ENCODE data around the gene APCS.

Gene APCS

DNA sequence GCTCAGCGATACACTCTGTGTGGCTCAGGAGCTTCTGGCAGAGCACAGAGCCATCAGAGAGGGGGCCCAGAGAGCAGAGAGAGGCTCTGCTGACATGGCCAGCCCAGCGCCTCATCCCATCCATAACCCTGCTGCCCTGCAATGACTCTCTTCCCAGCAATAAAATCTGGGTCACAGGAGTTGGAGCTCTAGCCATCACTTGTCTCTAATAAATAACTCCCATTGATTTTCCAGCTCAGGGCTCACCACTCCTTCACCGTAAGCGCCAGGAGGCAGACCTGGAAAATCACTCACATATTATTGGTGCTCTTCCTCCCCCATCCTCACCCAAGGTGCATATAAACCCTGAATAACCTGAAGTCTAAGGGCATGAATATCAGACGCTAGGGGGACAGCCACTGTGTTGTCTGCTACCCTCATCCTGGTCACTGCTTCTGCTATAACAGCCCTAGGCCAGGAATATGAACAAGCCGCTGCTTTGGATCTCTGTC lies at the start of gene APCS:
TSS of gene APCS (plus strand) at position 366 of the 491 bp plus-strand sequence. CDS start at position 462, 96 bp downstream.
- in situ Hi-C loops (cut with MboI; ENCODE audit: low sequenced_read_pairs) = no loop called here

DNA sequence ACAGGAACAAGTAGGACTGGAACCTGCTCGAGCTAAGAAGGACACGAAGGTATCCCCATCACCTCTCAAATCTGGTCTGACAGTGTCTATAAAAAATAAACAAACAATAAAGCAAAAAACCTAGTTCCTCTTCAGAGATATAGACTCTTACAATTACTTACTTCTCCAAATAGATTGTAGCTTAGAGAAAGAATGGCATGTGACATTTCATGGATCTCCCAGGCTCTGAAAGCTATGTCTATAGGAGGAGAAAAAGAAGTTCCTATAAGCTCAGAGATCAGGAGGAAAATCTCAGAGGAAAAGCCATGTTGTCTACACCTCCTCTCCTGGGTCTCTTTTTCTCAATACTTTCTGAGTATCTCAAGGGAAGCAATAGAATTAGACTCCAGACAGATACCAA lies 39.5 kb upstream of the APCS start:
- in situ Hi-C loops (cut with MboI; ENCODE audit: low sequenced_read_pairs) = no loop called here

GRCh38 chr1:159554261-159554660 lies 33.4 kb upstream of the APCS start:
- in situ Hi-C loops (cut with MboI; ENCODE audit: low sequenced_read_pairs) = no loop called here

DNA sequence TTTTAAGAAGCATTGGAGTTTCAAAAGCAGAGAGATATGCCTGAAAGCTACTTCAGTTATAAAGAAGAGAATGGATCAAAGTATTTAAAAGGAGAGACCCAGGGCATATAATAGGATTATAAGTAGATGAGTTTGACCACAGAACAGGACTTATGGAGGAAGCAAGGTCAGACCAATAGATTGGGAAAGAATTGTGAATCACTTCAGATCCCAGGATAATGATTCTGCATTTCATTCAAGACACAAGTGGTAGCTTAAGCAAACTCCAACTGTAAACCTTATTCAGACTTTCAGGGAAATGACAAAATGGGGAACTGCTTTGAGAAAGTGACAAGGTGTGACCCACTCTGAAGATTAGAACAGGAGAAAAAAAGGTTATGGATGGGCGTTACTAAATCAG lies 32.9 kb upstream of the APCS start:
- in situ Hi-C loops (cut with MboI; ENCODE audit: low sequenced_read_pairs) = no loop called here

GRCh38 chr1:159556931-159557369 lies 30.7 kb upstream of the APCS start:
- in situ Hi-C loops (cut with MboI; ENCODE audit: low sequenced_read_pairs) = no loop called here

GRCh38 chr1:159560599-159560998 lies 27.0 kb upstream of the APCS start:
- in situ Hi-C loops (cut with MboI; ENCODE audit: low sequenced_read_pairs) = no loop called here

DNA sequence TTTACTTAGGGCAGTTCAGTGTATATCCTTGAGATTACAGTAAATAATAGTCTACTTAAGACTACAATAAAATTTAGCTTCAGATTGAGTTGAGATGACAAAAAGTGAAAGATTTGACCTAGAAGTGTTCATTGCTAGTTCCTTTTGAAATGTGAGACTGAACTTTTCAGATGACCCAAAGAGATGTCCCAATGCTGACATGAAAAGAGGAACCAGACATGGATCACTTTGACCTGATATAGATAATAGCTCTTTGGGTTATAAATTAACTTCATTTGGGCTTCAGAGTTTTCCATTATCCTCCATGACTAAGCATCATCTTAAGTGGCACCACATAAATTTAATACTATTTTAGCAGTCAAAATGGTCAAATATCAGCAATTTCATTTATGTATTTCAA lies 26.1 kb upstream of the APCS start:
- in situ Hi-C loops (cut with MboI; ENCODE audit: low sequenced_read_pairs) = no loop called here

DNA sequence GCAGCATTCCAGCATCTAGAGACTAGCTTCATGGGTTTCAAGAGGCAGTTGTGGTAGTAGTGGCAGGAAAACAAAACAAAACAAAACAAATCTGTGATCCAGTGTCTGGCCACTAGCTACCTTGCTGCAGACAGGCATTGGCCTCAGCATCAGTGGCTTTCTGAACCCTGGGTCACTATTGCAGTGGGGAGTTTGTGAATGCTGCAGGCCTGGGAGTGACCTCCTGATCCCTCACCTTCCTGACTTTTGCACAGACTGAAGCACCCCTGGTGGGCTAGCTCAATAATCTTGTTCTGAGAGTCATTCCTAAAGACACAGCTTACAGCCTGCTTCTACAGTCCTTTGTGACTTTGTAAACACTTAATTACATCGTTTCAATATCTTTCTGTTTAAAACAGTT lies 24.9 kb upstream of the APCS start:
- in situ Hi-C loops (cut with MboI; ENCODE audit: low sequenced_read_pairs) = no loop called here

GRCh38 chr1:159577446-159577845 lies 10.2 kb upstream of the APCS start:
- in situ Hi-C loops (cut with MboI; ENCODE audit: low sequenced_read_pairs) = no loop called here

DNA sequence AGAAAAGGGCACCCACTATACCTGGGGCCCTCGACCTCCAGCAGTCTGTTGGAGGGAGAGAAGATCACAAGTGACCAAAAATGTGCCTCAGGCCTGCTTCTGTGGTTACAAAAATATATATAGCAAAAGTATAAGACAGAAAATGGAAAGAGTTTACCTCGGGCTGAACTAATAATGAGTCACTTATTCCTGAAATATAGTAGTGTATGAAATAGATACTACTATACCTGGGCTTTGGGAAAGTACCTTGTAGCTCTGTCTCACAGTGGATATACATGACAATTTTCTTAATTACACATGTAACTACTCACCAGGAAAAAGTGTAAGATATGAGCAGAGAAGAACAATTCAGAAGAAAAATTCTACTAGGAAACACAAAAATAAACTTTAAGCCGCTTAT lies 7.3 kb upstream of the APCS start:
- in situ Hi-C loops (cut with MboI; ENCODE audit: low sequenced_read_pairs) = no loop called here

DNA sequence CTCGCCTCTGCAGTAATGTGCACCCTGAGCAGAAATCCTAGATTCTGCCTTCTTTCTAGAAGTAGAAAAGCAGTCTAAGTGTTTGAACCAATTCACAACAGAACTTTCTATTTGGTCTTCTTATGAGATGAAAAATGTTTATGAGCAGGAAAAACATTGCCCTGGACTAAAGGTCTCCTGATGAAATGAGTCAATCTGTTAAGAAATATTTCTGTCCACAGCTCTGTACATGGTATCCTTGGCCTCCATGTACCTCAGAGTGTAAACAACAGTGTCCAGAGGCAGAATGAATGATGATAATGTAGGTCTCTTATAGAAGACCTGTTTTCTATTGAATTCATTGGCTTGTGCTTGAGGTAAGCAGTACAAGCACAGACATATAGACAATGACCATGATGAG lies 6.2 kb upstream of the APCS start:
- in situ Hi-C loops (cut with MboI; ENCODE audit: low sequenced_read_pairs) = no loop called here

DNA sequence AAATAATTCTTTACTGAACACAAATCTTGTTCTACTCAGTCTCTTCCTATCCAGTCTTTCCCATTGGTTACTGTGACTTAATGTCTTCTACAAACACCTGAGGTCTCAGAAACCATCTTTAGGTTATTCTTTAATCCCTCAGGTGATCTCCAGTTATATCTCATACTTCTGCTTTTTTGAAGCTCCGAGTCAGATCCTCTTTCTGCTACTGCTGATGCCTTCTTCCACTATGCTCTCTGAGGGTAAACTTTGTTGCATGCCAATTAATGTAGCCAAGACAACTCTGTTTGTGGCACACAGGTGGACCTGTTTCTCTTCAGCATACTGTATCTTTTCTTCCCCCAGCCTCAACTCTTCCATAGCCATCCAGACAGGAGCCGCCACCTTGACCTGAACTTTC lies 3.1 kb upstream of the APCS start:
- in situ Hi-C loops (cut with MboI; ENCODE audit: low sequenced_read_pairs) = no loop called here

- in situ Hi-C loops (cut with MboI; ENCODE audit: low sequenced_read_pairs) = no loop called here
These were observed 4.4 kb downstream of the APCS start for GRCh38 chr1:159591981-159592380.

DNA sequence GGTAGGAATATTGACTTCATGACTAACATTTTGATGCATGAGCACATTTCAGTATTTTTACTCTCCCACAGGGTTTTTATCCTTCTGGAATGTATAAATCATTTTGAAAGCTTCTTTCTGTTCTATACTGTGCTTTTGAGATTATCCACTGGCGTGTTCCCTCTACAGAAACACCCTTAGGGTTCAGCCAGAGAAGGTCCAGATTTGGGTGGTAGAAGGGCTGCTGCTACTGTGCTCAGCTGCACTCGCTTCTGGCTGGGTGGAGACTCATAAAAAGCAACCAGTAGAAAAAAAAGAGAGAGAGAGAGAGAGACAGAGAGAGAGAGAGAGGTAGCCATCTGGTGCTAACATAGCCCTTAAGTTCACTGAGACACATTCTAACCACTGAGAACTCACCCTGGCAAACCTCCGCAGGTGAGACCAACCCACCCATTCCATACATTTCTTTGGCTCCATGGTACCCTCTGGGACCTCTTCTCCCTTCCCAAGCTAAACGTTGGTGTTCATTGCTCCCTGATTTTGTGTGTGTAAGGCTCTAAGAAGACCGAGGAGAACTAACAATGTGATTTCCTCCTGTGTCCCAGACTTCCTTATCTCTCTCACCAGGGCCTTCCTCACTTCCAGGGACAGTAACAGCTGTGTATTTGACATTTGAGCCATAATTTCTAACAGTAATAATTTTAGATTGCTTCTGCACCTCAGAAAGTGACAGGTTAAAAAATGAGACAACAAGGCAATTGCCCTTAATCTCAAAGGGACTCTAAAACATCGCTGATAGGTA lies 7.2 kb downstream of the APCS start:
- in situ Hi-C loops (cut with MboI; ENCODE audit: low sequenced_read_pairs) = no loop called here

GRCh38 chr1:159598196-159598595 lies 10.6 kb downstream of the APCS start:
- in situ Hi-C loops (cut with MboI; ENCODE audit: low sequenced_read_pairs) = no loop called here

DNA sequence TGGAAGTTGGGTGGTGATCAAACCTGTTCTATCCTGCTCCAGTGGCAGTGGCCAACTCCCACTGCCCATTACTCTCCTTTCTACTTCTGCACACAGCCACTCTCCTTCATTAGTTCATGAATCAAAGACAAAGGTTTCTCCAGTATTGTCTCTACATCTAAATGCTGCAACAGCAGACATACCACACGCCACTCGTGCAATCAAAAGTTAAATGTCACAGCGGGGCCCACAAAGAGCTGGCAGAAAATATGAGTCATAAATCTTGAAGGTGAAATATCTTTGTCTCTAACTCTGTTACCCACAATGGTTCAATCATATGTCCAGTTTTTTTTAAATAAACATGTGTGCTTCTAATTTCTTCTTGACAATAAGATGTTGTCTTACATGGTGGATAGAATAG lies 13.3 kb downstream of the APCS start:
- in situ Hi-C loops (cut with MboI; ENCODE audit: low sequenced_read_pairs) = no loop called here

- in situ Hi-C loops (cut with MboI; ENCODE audit: low sequenced_read_pairs) = no loop called here
These were observed 14.9 kb downstream of the APCS start for GRCh38 chr1:159602501-159602999.

- in situ Hi-C loops (cut with MboI; ENCODE audit: low sequenced_read_pairs) = no loop called here
These were observed 24.7 kb downstream of the APCS start for GRCh38 chr1:159612211-159612885.

GRCh38 chr1:159632922-159633321 lies 45.3 kb downstream of the APCS start:
- in situ Hi-C loops (cut with MboI; ENCODE audit: low sequenced_read_pairs) = no loop called here
